VCaP (cell line): ENCODE measurements around the gene ARFRP1.

Experiments used
- H3K27ac ChIP-seq: fragments of 450-650 bp; 2 replicates; pipeline ENCODE4 v1.5.1; 2017
- CTCF ChIP-seq: fragments of 450-650 bp; conservative IDR thresholded peaks from 2 replicates; pipeline ENCODE4 v1.5.1; 2017; ENCODE audit warnings: mild to moderate bottlenecking, moderate library complexity

ARFRP1 gene

GRCh38 chr20:63697357-63697867 lies 10.4 kb downstream of the ARFRP1 start:
- TF ChIP-seq CTCF: no peak

GRCh38 chr20:63696628-63697356 lies 11.0 kb downstream of the ARFRP1 start, which contains the start of gene TNFRSF6B:
TSS of gene TNFRSF6B (plus strand) at chr20:63696652. CDS start at chr20:63696768, 116 bp downstream.
- H3K27ac ChIP-seq: peak within 1 kb of the TSS; percentile 33
- no peak for TF ChIP-seq CTCF

More at GRCh38 chr20:63697357-63697867, 10.4 kb downstream of the ARFRP1 start:
- H3K27ac ChIP-seq: peak overlapping the region; percentile 33; the same call in 1 of the 2 replicates

- no peak for TF ChIP-seq CTCF
- peak overlapping the region; percentile 33 for H3K27ac ChIP-seq
These were observed 11.5 kb downstream of the ARFRP1 start for GRCh38 chr20:63696306-63696627.

GRCh38 chr20:63695424-63696305 lies 12.1 kb downstream of the ARFRP1 start:
- peak overlapping the region; percentile 33 for H3K27ac ChIP-seq
- TF ChIP-seq CTCF: no peak

GRCh38 chr20:63694584-63695423 lies 13.0 kb downstream of the ARFRP1 start:
- H3K27ac ChIP-seq: peak overlapping the region; percentile 33
- no peak for TF ChIP-seq CTCF

- H3K27ac ChIP-seq: peak overlapping the region; percentile 5; the same call in 1 of the 2 replicates
- no peak for TF ChIP-seq CTCF
These were observed 13.8 kb downstream of the ARFRP1 start for GRCh38 chr20:63693733-63694583.
